Endodermal cell (in vitro differentiated cells): ENCODE data around the gene AP3B2. TPM values are rescaled to one million over a fixed set of nuclear protein-coding genes. Genes with fewer than 3 reads are reported as not detected.

Source experiments
- DNase-seq: peaks from one replicate; pipeline ENCODE4 v3.0.0-alpha.2; 2017
- H3K27ac ChIP-seq: 2 replicates; pipeline ENCODE4 v1.5.1; 2013; ENCODE audit warnings: mild to moderate bottlenecking, low read depth, low read length, moderate library complexity
- H3K27me3 ChIP-seq: 2 replicates; pipeline ENCODE4 v1.6.1; 2013; ENCODE audit warnings: mild to moderate bottlenecking, low read length, moderate library complexity; ENCODE audit not compliant: insufficient read depth, control insufficient read depth, poor library complexity, severe bottlenecking
- H3K36me3 ChIP-seq: 2 replicates; pipeline ENCODE4 v1.7.0; 2013; ENCODE audit warnings: mild to moderate bottlenecking, low read length, moderate library complexity; ENCODE audit not compliant: control insufficient read depth, insufficient read depth
- H3K4me1 ChIP-seq: one replicate; pipeline ENCODE4 v1.7.0; 2013; ENCODE audit warnings: low read length; ENCODE audit not compliant: control insufficient read depth, insufficient read depth
- H3K4me3 ChIP-seq: 2 replicates; pipeline ENCODE4 v1.5.1; 2013; ENCODE audit warnings: mild to moderate bottlenecking, low read length, moderate library complexity
- H3K9ac ChIP-seq: 2 replicates; pipeline ENCODE4 v1.6.1; 2013; ENCODE audit warnings: mild to moderate bottlenecking, low read length, moderate library complexity; ENCODE audit not compliant: poor library complexity, severe bottlenecking; ENCODE audit errors: extremely low read depth
- H3K9me3 ChIP-seq: 2 replicates; pipeline ENCODE4 v1.6.1; 2013; ENCODE audit warnings: mild to moderate bottlenecking, low read length, moderate library complexity; ENCODE audit not compliant: control insufficient read depth
- H3K27ac Mint-ChIP-seq: 2 replicates; pipeline ENCODE4 v1.8.0; 2020; ENCODE audit warnings: mixed read lengths
- H3K27me3 Mint-ChIP-seq: 2 replicates; pipeline ENCODE4 v1.8.0; 2021; ENCODE audit warnings: mild to moderate bottlenecking, mixed read lengths; ENCODE audit not compliant: insufficient read depth
- H3K36me3 Mint-ChIP-seq: 2 replicates; pipeline ENCODE4 v1.8.0; 2020; ENCODE audit warnings: low read depth, mixed read lengths
- H3K4me1 Mint-ChIP-seq: 2 replicates; pipeline ENCODE4 v1.8.0; 2020; ENCODE audit warnings: mixed read lengths
- H3K4me3 Mint-ChIP-seq: 2 replicates; pipeline ENCODE4 v1.8.0; 2020; ENCODE audit warnings: mild to moderate bottlenecking, moderate library complexity, mixed read lengths
- H3K9me3 Mint-ChIP-seq: 2 replicates; pipeline ENCODE4 v1.8.0; 2020; ENCODE audit warnings: mild to moderate bottlenecking, mixed read lengths
- CTCF ChIP-seq: fragments of 200-600 bp; sonication (generic); conservative IDR thresholded peaks from 2 replicates; pipeline ENCODE4 v1.5.0; 2021; ENCODE audit warnings: antibody characterized with exemption, mild to moderate bottlenecking
- WGBS, 2 experiments: methylation state at CpG; one replicate each; pipeline versions ENCODE4 v1.1.5 to v1.1.7; 2013; ENCODE audit warnings: missing lambda C conversion rate in 2 of 2, mixed read lengths in 1 of 2; ENCODE audit not compliant: insufficient coverage in 1 of 2, insufficient read length in 1 of 2; 5-methylcytosine and 5-hydroxymethylcytosine counted together
- total RNA-seq, 2 donors: library from RNA; stranded (reverse); fragmentation: NEBNext Ultra II Directional in 1 of 2; extraction: Animal tissue kit (Norgen Biotek cat#: 25700) in 1 of 2; gene quantifications; 2 replicates in 1 of 2; 3 replicates in 1 of 2; pipeline ENCODE4 v1.2.1, GENCODE V29; 2021

The AP3B2 gene
- total RNA-seq, 2 donors from 2014 or later: 22.4 to 24.4 TPM

GRCh38 chr15:82648257-82649103 is 61.2 kb downstream of the AP3B2 start:
- no peak overlapping the region for H3K27ac Mint-ChIP-seq
- Histone ChIP-seq H3K36me3 (no peaks in the 10 kb centered on the region), H3K27ac (no peak overlapping the region), H3K4me3 (peak overlapping the region; percentile 67), H3K9ac (no peak overlapping the region), H3K4me1 (no peaks in the 10 kb centered on the region), H3K27me3 (peaks cover 80% of the 10 kb centered on the region), H3K9me3 (no peaks in the 10 kb centered on the region)
- DNase-seq: peak; percentile 79
- 19 to 25% methylated on average over 32 to 41 of the region's 41 CpGs for WGBS, 2 experiments
- peaks cover 8% of the 10 kb centered on the region for H3K9me3 Mint-ChIP-seq
- TF ChIP-seq CTCF: peak; percentile 59
- peaks cover 2% of the 10 kb centered on the region for H3K36me3 Mint-ChIP-seq
- H3K4me1 Mint-ChIP-seq: peaks cover 3% of the 10 kb centered on the region
- peak overlapping the region; percentile 44 for H3K4me3 Mint-ChIP-seq
- peaks cover 76% of the 10 kb centered on the region for H3K27me3 Mint-ChIP-seq

- peak overlapping the region; percentile 44 for H3K4me3 Mint-ChIP-seq
- H3K27me3 Mint-ChIP-seq: peaks cover 77% of the 10 kb centered on the region
- Histone ChIP-seq H3K4me3 (peak overlapping the region; percentile 67), H3K27me3 (peaks cover 74% of the 10 kb centered on the region), H3K9me3 (no peaks in the 10 kb centered on the region), H3K27ac (no peak overlapping the region), H3K36me3 (no peaks in the 10 kb centered on the region), H3K4me1 (no peaks in the 10 kb centered on the region), H3K9ac (no peak overlapping the region)
- no peak overlapping the region for H3K27ac Mint-ChIP-seq
- H3K36me3 Mint-ChIP-seq: peaks cover 2% of the 10 kb centered on the region
- peaks cover 8% of the 10 kb centered on the region for H3K9me3 Mint-ChIP-seq
- TF ChIP-seq CTCF: no peak
- H3K4me1 Mint-ChIP-seq: peaks cover 3% of the 10 kb centered on the region
- 1 to 3% methylated on average over 17 to 49 of the region's 49 CpGs for WGBS, 2 experiments
- peak; percentile 83 for DNase-seq
Observed at GRCh38 chr15:82647835-82648256, 61.8 kb downstream of the AP3B2 start.

GRCh38 chr15:82647045-82647834 is 62.4 kb downstream of the AP3B2 start, which contains the start of gene CPEB1:
Gene CPEB1 (minus strand): TSS chr15:82647363. CDS start chr15:82628459, 18,904 bp downstream.
- peak; percentile 43 for TF ChIP-seq CTCF
- Histone ChIP-seq H3K9me3 (no peaks in the 10 kb centered on the region), H3K4me3 (peak within 1 kb of the TSS; percentile 67), H3K36me3 (no peaks in the 10 kb centered on the region), H3K27ac (no peak within 1 kb of the TSS), H3K27me3 (peaks cover 68% of the 10 kb centered on the region), H3K9ac (no peak within 1 kb of the TSS), H3K4me1 (no peaks in the 10 kb centered on the region)
- WGBS, 2 experiments: 16 to 19% methylated on average over 51 to 96 of the region's 96 CpGs
- DNase-seq: peak; percentile 74
- Mint-ChIP-seq H3K9me3 (peaks cover 8% of the 10 kb centered on the region), H3K4me3 (peak within 1 kb of the TSS; percentile 51), H3K4me1 (peaks cover 3% of the 10 kb centered on the region), H3K27ac (no peak within 1 kb of the TSS), H3K36me3 (peaks cover 2% of the 10 kb centered on the region), H3K27me3 (peaks cover 72% of the 10 kb centered on the region)
